PC-3 (cell line): ENCODE results near the gene SLC6A17. TPM values are rescaled to one million over a fixed set of nuclear protein-coding genes. Genes with fewer than 3 reads are reported as not detected.

Experiments
- ATAC-seq: fragments of 200-7000 bp; cut with Tn5 transposase; 2 replicates; pipeline ENCODE4 v1.9.1; 2020; ENCODE audit warnings: mild to moderate bottlenecking, moderate library complexity
- BruUV-seq: library from RNA; stranded (reverse); fragments of 400-500 nt; replicated peaks from 2 replicates; lab custom pipeline; 2021; lab: Mats Ljungman, UMichigan
- CTCF ChIA-PET: fragments of 300-600 bp; sonication (Branson Sonifier 250); formaldehyde crosslinking; loops from one replicate; lab custom pipeline; 2022; ENCODE audit warnings: antibody characterized with exemption; lab: Charles Lee
- POLR2A ChIA-PET: fragments of 300-600 bp; sonication (Branson Sonifier 250); formaldehyde crosslinking; loops from one replicate; lab custom pipeline; 2022; ENCODE audit warnings: antibody characterized with exemption; ENCODE audit not compliant: unreplicated experiment; lab: Charles Lee
- DNase-seq: peaks from one replicate; pipeline ENCODE4 v3.0.0-alpha.2; 2015
- H2AFZ ChIP-seq: fragments of 300-600 bp; sonication (generic); 2 replicates; pipeline ENCODE4 v1.6.0; 2016; ENCODE audit warnings: antibody characterized with exemption, low read length
- H3F3A ChIP-seq: fragments of 300-600 bp; sonication (generic); one replicate; pipeline ENCODE4 v1.6.0; 2017; ENCODE audit warnings: antibody characterized with exemption, low read length, control low read depth, mild to moderate bottlenecking; ENCODE audit not compliant: unreplicated experiment
- H3K27ac ChIP-seq: fragments of 300-600 bp; sonication (generic); 2 replicates; pipeline ENCODE4 v1.5.1; 2016; ENCODE audit warnings: mild to moderate bottlenecking, low read length
- H3K27me3 ChIP-seq: fragments of 300-600 bp; sonication (generic); 2 replicates; pipeline ENCODE4 v1.6.1; 2016; ENCODE audit warnings: low read length, mixed read lengths
- H3K36me3 ChIP-seq: fragments of 300-600 bp; sonication (generic); 2 replicates; pipeline ENCODE4 v1.6.1; 2016; ENCODE audit warnings: low read depth, mixed run types, low read length, mixed read lengths
- H3K4me1 ChIP-seq: fragments of 300-600 bp; sonication (generic); 2 replicates; pipeline ENCODE4 v1.5.1; 2016; ENCODE audit warnings: low read length; ENCODE audit not compliant: insufficient read depth
- H3K4me2 ChIP-seq: fragments of 300-600 bp; sonication (generic); 2 replicates; pipeline ENCODE4 v1.6.0; 2016; ENCODE audit warnings: low read length
- H3K4me3 ChIP-seq: fragments of 300-600 bp; sonication (generic); 2 replicates; pipeline ENCODE4 v1.5.1; 2016; ENCODE audit warnings: mild to moderate bottlenecking, low read length, mixed read lengths
- H3K79me2 ChIP-seq: fragments of 300-600 bp; sonication (generic); 2 replicates; pipeline ENCODE4 v1.6.1; 2017; ENCODE audit warnings: low read length, mixed read lengths
- H3K9ac ChIP-seq: fragments of 300-600 bp; sonication (generic); 2 replicates; pipeline ENCODE4 v1.6.0; 2016; ENCODE audit warnings: mild to moderate bottlenecking, low read length
- H3K9me2 ChIP-seq: fragments of 300-600 bp; sonication (generic); replicated peaks from 2 replicates; pipeline ENCODE4 v1.6.1; 2016; ENCODE audit warnings: mixed run types, low read length, mixed read lengths
- H3K9me3 ChIP-seq: fragments of 300-600 bp; sonication (generic); 2 replicates; pipeline ENCODE4 v1.6.1; 2016; ENCODE audit warnings: low read length, mixed read lengths
- H4K20me1 ChIP-seq: fragments of 300-600 bp; sonication (generic); 2 replicates; pipeline ENCODE4 v1.6.1; 2016; ENCODE audit warnings: low read length, mixed read lengths
- EZH2 ChIP-seq: fragments of 300-600 bp; sonication (generic); IDR thresholded peaks from one replicate; pipeline ENCODE4 v1.6.1; 2017; ENCODE audit warnings: antibody characterized with exemption, mild to moderate bottlenecking, low read length; ENCODE audit not compliant: unreplicated experiment
- EZH2phosphoT487 ChIP-seq: fragments of 300-600 bp; sonication (generic); IDR thresholded peaks from 2 replicates; pipeline ENCODE4 v1.6.1; 2018; ENCODE audit warnings: mild to moderate bottlenecking, antibody characterized with exemption, low read length, borderline replicate concordance
- intact Hi-C: fragments of 100-400 bp; cut with micrococcal nuclease; formaldehyde crosslinking; loops from 2 replicates; pipeline ENCODE4 v1.9.0; 2023
- total RNA-seq: library from RNA; depleted of rRNA; stranded (reverse); fragments of >200 nt; gene quantifications from 2 replicates; pipeline ENCODE4 v1.2.3, GENCODE V29; 2014
- TF ChIP-seq, protein P1 (sequence below): fragments of 300-600 bp; sonication (generic); conservative IDR thresholded peaks from 2 replicates; pipeline ENCODE4 v1.5.1; 2017; ENCODE audit warnings: antibody characterized with exemption, low read depth, mild to moderate bottlenecking, low read length

The SLC6A17 gene
- total RNA-seq, 1 experiment from 2014 or later = not detected

DNA sequence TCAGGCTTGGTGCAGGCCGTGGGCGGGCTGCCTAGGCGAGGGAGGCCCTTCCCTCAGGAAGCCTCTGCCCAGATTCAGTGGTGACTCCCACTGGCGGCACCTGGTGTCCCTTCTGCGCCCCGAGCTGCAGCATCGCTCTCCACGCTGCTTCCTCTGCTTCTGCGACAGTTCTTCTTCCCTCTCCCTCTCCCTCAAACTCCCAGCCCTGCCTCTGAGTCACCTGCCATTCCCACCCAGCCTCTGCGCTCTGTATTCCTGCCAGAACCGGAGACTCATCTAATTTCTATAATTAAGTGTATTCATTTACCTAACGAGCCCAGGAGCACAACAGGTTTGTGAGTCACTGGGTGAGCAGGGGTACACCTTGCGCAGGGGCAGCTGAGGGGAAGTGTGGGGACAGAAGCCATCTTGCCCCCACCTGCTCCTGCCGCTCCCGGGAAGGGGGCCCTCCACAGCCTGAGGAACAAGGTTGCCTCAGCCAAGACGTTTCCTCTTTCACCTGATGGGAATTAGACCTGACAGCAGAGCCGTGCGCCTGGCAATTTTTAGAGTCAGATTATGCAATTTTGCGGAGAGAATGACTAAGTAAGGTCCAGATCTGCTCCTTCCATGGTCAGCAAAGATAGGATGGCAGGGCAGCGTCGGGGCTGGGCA lies 79.2 kb downstream of the SLC6A17 start:
- Histone ChIP-seq H3K27me3 (no peaks in the 10 kb centered on the region), H3F3A (no peaks in the 10 kb centered on the region), H2AFZ (no peak overlapping the region), H3K9me2 (no peaks in the 10 kb centered on the region), H4K20me1 (no peaks in the 10 kb centered on the region), H3K79me2 (no peaks in the 10 kb centered on the region), H3K9ac (no peak overlapping the region), H3K4me2 (no peak overlapping the region), H3K36me3 (no peaks in the 10 kb centered on the region), H3K9me3 (no peaks in the 10 kb centered on the region), H3K4me1 (peaks cover 7% of the 10 kb centered on the region), H3K4me3 (no peak overlapping the region), H3K27ac (no peak overlapping the region)
- no peak for ATAC-seq
- BruUV-seq = no TSS peak
- CTCF ChIA-PET = no interaction called here
- no peak for DNase-seq
- intact Hi-C loops = no loop called here
- TF ChIP-seq EZH2 = no peak
- TF ChIP-seq EZH2phosphoT487 = no peak
- TF ChIP-seq, protein P1, sequence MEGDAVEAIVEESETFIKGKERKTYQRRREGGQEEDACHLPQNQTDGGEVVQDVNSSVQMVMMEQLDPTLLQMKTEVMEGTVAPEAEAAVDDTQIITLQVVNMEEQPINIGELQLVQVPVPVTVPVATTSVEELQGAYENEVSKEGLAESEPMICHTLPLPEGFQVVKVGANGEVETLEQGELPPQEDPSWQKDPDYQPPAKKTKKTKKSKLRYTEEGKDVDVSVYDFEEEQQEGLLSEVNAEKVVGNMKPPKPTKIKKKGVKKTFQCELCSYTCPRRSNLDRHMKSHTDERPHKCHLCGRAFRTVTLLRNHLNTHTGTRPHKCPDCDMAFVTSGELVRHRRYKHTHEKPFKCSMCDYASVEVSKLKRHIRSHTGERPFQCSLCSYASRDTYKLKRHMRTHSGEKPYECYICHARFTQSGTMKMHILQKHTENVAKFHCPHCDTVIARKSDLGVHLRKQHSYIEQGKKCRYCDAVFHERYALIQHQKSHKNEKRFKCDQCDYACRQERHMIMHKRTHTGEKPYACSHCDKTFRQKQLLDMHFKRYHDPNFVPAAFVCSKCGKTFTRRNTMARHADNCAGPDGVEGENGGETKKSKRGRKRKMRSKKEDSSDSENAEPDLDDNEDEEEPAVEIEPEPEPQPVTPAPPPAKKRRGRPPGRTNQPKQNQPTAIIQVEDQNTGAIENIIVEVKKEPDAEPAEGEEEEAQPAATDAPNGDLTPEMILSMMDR = no peak
- POLR2A ChIA-PET = no interaction called here

DNA sequence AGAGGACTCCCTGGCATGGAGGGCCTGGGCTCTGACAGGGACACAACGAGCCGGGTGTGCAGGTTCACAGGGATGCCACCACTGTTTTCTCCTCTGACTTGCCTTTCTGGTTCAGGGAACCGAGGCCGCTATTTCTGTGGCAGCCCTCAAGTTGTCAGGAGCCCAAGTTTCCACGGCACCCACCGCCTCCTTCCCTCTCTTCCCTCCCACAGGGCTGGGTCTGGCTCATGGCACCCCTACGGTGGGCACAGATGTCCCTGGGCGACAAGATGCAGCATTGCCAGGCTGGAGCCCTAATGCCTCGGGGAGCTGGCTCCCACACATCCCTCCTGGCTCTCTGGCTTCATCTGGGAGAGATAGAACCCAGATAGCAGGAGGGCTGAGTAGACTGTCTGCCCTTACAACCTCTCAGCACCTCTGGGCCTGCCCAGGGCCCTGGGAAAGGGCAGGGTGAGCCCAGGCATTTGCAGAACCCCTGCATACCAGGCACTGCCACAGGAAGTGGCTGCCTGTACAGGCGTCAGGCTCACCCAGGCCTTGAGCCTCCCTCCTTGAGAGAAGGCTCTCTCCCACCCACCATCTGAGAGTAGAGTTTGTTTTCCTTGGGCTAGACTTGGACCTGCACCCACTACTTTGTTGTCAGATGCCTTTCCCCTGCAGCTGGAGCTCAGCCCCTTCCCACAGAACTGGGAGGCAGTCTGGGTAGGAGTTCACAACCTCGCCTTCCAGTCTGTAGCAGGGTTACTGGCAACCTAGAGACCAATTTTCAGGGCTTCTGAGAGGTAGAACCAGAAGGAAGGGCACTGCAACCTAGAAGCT lies 80.3 kb downstream of the SLC6A17 start:
- no peak overlapping the region for H3K9ac ChIP-seq
- H3K4me2 ChIP-seq = no peak overlapping the region
- DNase-seq (no peak), ATAC-seq (no peak)
- CTCF ChIA-PET = no interaction called here
- H3K36me3 ChIP-seq = no peaks in the 10 kb centered on the region
- H4K20me1 ChIP-seq = no peaks in the 10 kb centered on the region
- no peak overlapping the region for H3K4me3 ChIP-seq
- no peak for TF ChIP-seq EZH2phosphoT487
- TF ChIP-seq, protein P1 = no peak
- TF ChIP-seq EZH2 = no peak
- H3K4me1 ChIP-seq = peaks cover 18% of the 10 kb centered on the region
- POLR2A ChIA-PET = no interaction called here
- no TSS peak for BruUV-seq
- no peaks in the 10 kb centered on the region for H3F3A ChIP-seq
- H3K27ac ChIP-seq = no peak overlapping the region
- H3K79me2 ChIP-seq = no peaks in the 10 kb centered on the region
- intact Hi-C loops = no loop called here
- H3K9me3 ChIP-seq = no peaks in the 10 kb centered on the region
- H3K9me2 ChIP-seq = no peaks in the 10 kb centered on the region
- no peak overlapping the region for H2AFZ ChIP-seq
- H3K27me3 ChIP-seq = no peaks in the 10 kb centered on the region

- H4K20me1 ChIP-seq = no peaks in the 10 kb centered on the region
- DNase-seq (no peak), ATAC-seq (no peak)
- no peak for TF ChIP-seq EZH2phosphoT487
- TF ChIP-seq, protein P1 = no peak
- no peak for TF ChIP-seq EZH2
- ChIA-PET CTCF (no interaction called here), POLR2A (no interaction called here)
- no peak overlapping the region for H3K27ac ChIP-seq
- no peaks in the 10 kb centered on the region for H3K79me2 ChIP-seq
- no peaks in the 10 kb centered on the region for H3K9me3 ChIP-seq
- no peak overlapping the region for H2AFZ ChIP-seq
- H3F3A ChIP-seq = peaks cover 4% of the 10 kb centered on the region
- no peaks in the 10 kb centered on the region for H3K36me3 ChIP-seq
- no peaks in the 10 kb centered on the region for H3K9me2 ChIP-seq
- H3K4me3 ChIP-seq = no peak overlapping the region
- intact Hi-C loops = no loop called here
- H3K9ac ChIP-seq = no peak overlapping the region
- H3K4me2 ChIP-seq = no peak overlapping the region
- H3K27me3 ChIP-seq = no peaks in the 10 kb centered on the region
- H3K4me1 ChIP-seq = peaks cover 35% of the 10 kb centered on the region
- no TSS peak for BruUV-seq
Observed at GRCh38 chr1:110233861-110234260, 83.6 kb downstream of the SLC6A17 start.
